Measurements from ENCODE around the gene ENPP1.
A peak's percentile ranks its signal among the peaks of the same experiment; 100 is the strongest.
"Not testable (repeated sequence)": the region's sequence is repeated elsewhere in the genome, so short reads cannot be mapped to it uniquely, and the experiment has no call there.

Gene ENPP1

GRCh38 chr6:131885237-131885636 lies 77.4 kb downstream of the ENPP1 start:
- DNase-seq: no peak

GRCh38 chr6:131886517-131886916 lies 78.7 kb downstream of the ENPP1 start:
- DNase-seq: no peak

- no peak for DNase-seq
Measured at GRCh38 chr6:131890091-131890490, 82.3 kb downstream of the ENPP1 start.

- no peak for DNase-seq
Measured at GRCh38 chr6:131893198-131893597, 85.4 kb downstream of the ENPP1 start.

DNA sequence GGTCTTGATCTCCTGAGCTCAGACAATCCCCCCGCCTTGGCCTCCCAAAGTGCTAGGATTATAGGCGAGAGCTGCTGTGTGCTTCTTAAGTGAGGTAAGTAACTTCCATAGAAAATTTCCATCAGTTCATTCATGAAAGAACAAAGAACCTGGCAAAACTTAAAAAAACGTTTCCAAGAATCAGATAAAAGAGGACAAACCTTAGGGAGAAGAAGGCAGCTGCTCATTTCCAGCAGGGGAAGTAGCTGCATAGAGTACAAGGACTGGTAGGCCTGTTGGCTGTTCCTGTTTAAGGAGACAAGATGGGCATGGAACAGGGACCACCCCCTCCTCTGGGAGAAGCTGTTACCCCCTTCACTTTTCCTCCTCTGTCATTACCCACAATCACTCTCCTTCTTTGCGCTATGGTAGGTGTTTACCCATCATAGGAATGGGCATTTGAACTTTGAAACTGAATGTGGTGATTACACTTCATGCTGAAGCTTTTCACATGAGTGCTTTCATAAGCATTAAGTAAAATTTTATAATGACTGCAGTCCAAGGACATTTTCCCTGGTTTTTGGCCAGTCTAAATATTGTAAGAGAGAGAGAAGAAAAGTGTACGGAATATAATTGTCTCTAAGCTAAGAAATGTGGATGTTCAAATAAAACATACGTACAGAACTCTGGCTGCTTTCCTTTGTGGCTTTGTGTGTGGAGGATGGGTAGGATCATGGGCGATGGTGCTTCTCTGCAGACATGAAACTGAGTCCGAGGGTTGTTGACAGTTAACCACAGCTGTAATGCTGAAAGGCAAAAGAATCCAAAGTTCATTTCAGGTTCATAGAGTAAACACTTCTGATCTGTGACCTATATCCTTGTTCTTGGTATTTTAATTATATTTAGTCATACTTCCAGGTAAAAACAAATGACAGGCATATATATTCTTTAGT lies 86.9 kb downstream of the ENPP1 start:
- DNase-seq: no peak

DNA sequence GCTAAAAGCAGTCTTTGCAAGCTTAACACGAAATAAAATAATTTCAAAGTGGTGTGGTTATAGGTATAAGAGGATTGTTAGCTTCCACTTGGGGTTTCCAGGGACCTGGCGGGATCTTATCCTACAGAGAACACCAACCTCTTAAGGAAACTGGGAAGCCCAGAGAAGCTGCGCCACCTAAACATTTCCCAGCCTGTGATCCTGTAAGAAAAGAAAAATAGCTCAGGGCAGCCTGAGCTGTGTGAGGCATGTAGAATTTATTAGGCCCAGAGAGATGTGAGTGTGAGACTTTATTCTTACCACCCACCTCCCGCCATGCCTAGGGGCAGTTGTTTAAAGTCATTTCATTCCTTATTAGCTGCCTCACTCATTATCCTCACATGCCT lies 89.2 kb downstream of the ENPP1 start:
- DNase-seq: no peak

DNA sequence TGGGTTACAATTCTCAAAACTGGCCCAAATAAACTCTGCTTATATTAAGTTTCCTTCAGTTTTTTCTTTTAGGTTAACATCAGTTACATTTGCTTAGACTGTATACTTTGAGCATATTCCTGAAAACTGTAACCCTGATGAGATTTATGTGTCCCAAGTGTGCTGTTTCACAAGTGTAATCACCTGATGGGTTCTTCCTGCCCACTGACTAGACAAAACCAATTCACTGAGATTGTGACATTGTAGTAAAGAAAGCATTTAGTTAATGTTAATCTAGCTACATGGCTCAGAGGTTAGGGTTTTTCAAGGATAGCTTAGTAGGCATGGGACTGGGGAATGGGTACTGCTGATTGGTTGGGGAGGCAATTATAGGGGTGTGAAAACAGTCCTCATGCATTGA lies 89.8 kb downstream of the ENPP1 start:
- no peak for DNase-seq

DNA sequence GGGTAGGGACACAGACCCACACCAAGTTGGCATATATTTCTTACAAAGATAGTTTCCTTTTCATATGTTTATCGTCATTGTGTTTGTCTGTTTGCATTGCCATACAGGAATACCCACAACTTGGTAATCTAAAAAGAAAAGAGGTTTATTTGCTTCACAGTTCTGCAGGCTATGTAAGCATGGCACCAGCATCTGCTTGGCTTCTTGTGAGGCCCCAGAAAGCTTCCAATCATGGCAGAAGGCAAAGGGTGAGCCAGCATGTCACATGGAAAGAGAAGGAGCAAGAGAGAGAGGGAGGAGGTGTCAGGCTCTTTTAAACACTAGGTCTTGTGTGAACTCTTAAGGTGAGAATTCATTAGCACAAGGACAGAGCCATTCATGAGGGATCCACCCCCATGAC lies 90.9 kb downstream of the ENPP1 start:
- no peak for DNase-seq

GRCh38 chr6:131900231-131900630 lies 92.4 kb downstream of the ENPP1 start:
- no peak for DNase-seq

- not testable (repeated sequence) for DNase-seq
Measured at GRCh38 chr6:131901326-131901873, 93.6 kb downstream of the ENPP1 start.

DNA sequence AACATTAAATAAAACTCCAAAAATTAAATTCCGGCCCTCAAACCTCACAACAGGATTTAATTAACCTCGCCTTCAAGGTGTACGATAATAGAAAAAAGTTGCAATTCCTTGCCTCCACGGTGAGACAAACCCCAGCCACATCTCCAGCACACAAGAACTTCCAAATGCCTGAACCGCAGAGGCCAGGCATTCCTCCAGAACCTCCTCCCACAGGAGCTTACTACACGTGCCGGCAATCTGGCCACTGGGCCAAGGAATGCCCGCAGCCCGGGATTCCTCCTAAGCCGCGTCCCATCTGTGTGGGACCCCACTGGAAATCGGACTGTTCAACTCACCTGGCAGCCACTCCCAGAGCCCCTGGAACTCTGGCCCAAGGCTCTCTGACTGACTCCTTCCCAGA lies 95.9 kb downstream of the ENPP1 start:
- DNase-seq: not testable (repeated sequence)

DNA sequence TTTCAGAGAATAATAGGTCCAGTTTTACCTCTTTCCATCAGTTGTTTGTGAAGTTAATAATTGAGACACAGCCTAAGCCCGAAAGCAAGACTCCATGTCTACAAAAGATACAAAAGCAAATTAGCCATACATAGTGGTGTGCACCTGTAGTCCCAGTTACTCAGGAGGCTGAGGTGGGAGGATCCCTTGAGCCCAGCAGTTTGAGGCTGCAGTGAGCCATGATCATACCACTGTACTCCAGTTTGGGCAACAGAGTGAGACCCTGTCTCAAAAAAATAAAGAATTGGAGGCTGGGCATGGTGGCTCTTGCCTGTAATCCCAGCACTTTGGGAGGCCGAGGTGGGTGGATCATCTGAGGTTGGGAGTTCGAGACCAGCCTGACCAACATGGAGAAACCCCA lies 101.0 kb downstream of the ENPP1 start:
- not testable (repeated sequence) for DNase-seq

GRCh38 chr6:131909408-131910218 lies 101.8 kb downstream of the ENPP1 start:
- DNase-seq: peak; percentile 58

DNA sequence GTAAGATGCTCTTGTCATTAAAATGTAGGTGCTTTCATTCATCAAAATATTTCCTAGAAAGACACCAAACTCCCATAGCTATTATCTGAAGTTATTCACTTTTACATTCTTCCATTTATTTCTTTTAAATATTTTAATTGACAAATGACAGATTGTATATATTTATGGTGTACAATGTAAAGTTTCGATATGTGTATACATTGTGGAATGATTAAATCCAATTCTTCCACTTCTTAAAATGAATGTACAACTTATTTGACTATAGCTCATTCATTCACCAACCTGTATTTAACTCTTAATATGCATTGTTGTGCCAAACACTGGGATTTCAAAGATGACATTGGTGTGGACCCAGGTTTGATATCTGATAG lies 102.4 kb downstream of the ENPP1 start:
- no peak for DNase-seq

DNA sequence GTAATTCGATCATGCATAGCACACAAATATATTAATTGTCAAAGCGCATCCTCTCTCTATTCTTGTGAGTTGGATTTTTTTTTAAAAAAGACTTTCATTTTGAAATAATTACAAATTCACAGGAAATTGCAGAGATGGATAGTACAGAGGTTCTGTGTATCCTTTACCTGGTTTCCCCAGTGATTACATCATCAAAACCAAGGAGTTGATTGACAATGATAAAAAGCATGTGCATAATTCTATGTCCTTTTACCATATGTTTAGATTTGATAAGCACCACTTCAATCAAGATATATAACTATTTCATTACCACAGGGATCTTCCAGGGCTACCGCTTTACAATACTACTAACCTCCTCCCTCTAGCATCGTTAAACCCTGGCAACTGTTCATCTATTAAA lies 103.1 kb downstream of the ENPP1 start:
- DNase-seq: no peak

- no peak for DNase-seq
Measured at GRCh38 chr6:131911951-131912350, 104.1 kb downstream of the ENPP1 start.

DNA sequence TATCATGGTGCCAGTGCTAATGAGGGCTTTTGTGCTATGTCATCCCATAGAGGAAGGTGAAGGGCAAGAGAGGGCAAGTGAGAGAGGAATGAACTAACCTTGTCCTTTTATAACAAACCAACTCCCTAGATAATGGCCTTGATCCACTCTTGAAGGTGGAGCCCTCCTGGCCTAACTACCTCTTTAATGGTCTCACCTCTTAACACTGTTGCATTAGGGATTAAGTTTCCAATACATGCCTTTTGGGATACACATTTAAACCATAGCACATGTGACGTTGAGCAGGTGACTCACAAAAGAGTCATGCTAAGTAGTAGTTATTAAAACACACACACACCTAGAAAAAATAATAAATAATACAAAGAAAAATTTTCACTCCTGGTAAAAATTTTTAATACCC lies 106.4 kb downstream of the ENPP1 start:
- no peak for DNase-seq

DNA sequence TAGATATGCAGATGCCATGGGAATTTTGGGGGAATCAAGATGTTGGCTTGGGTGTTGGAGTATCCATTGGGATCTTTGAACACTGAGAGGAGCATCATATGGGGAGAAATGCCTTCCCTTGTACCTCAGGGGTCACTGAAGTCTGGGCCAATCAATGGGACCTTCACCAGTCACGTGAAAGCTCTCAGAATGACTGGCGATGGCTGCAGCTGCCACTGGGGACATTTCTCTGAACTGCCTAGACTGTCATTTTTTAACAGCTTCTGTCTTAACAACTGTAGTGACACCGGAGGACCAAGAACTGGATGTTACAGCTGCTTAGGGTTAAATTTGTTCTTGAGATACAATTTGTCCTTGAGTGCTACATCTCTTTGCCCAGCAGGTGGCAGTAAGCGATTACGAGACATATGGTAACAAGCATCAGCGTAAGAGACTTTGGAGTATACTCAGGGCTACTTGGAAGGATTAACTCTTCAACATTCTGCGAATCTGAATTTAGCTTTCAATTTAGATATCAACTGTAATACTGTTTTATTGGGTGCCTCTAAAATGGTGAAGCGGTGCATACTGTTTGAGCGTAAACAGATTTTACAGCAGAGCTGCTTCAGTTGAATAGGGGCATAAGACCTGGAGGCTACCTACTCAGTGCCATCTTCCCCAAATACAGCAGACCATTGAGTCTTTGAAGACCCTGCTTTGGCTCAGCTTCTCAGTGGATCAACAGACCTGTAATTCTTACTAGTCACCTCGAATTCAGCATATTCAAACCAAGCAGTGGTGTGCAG lies 107.3 kb downstream of the ENPP1 start:
- peak; percentile 20 for DNase-seq

- not testable (repeated sequence) for DNase-seq
Measured at GRCh38 chr6:131916091-131916796, 108.4 kb downstream of the ENPP1 start.

GRCh38 chr6:131916847-131917246 lies 109.0 kb downstream of the ENPP1 start:
- DNase-seq: no peak

DNA sequence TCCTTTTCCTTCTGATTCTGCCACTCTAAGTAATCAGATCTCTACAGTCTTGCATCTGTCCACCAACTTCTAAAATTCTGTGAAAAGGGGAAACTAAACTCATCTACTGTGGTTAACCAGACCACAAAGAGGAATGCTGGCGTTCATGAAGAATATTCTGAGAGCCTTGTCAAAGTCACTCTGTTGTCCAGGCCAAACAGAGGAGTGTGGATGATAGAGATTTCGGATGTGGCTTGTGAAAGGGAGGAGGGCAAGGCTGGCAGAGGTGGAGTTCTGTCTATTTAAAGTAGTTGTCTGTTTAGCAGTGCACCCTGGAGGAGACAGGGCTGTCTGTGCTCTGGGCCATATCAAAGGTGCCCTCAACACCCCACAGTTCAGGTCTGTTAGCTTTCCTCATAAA lies 109.5 kb downstream of the ENPP1 start:
- peak; percentile 50 for DNase-seq

Data from KG1 (cell line).